GM12874 (cell line): ENCODE measurements around the gene TMEM270.

Source experiments
- TF ChIP-seq, protein P1 (sequence below): IDR thresholded peaks from 2 replicates; pipeline ENCODE4 v1.5.1; 2011; ENCODE audit warnings: low read depth, mild to moderate bottlenecking, control low read depth, low read length, moderate library complexity; ENCODE audit not compliant: insufficient read depth

The TMEM270 gene

DNA sequence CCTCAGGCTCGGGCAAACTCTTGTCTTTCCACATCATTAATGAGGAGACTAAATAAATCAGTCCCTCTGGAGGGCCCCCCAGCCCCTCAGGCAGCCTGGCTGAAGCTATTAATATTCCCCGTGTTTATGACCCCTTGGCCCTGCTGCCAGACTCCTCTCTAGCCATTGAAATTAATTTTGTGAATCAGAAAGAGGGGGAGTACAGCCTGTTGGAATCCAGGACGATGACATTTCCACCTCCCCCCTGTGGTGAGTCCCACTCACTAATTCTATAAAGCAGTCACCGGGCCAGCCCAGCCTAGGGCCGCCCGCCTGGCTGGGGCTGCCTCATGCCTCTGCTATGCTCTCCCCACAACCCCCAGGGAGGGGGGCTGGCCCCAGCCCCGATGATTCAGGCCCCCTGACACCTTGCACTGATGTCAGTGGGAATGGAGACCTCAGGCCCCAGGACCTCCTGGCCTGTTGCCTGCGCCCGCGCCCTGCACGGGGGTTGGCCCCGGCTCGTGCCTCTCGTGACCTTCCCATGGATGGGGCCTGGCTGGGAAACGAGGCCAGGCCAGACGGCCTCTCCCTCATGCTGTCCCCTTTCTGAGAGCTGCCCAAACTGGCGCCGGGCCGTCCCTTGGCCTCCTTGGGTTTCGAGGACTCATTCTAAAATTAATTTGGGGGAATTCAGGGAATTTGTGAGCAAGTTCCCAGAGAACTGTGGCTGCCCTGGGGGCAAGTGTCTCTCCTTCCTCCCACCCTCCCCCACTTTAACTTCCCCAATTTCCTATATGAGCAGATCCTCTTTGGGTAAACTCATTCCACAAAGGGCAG, 34.0 kb downstream of the TMEM270 start:
- TF ChIP-seq, protein P1, sequence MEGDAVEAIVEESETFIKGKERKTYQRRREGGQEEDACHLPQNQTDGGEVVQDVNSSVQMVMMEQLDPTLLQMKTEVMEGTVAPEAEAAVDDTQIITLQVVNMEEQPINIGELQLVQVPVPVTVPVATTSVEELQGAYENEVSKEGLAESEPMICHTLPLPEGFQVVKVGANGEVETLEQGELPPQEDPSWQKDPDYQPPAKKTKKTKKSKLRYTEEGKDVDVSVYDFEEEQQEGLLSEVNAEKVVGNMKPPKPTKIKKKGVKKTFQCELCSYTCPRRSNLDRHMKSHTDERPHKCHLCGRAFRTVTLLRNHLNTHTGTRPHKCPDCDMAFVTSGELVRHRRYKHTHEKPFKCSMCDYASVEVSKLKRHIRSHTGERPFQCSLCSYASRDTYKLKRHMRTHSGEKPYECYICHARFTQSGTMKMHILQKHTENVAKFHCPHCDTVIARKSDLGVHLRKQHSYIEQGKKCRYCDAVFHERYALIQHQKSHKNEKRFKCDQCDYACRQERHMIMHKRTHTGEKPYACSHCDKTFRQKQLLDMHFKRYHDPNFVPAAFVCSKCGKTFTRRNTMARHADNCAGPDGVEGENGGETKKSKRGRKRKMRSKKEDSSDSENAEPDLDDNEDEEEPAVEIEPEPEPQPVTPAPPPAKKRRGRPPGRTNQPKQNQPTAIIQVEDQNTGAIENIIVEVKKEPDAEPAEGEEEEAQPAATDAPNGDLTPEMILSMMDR = no peak

DNA sequence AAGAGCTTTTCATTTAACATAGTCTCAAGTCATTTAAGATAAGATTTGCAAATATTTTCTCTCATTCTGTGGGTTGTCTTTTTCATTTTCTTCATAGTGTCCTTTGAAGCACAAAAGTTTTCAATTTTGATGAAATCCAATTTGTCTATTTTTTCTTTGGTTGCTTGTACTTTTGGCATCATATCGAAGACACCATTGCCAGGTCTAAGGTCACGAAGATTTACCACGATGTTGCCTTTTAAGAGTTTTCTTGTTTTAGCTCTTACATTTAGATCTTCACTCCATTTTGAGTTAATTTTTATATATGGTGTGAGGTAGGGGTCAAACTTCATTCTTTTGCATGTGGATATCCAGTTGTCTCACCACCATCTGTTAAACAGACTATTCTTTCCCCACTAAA, 34.7 kb downstream of the TMEM270 start:
- TF ChIP-seq, protein P1 = no peak

DNA sequence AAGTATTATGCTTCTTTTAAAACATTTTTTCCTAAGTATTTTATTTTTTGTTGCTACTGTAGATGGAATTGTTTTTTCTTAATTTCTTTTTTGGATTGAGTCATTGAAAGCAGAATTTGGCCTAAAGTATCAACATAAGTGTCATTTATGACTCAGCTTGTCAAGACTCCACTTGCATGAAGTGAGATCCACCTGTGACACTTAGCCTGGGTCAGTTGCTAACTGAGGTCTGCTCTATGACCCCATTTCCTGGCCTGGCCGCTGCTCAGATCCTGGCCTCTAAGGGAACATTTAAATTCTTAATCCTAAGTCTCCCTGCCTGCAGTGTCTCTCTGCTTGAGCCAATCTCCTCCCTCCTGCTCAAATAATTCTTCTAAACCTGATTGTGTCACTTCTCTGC, 35.5 kb downstream of the TMEM270 start:
- TF ChIP-seq, protein P1 = no peak

DNA sequence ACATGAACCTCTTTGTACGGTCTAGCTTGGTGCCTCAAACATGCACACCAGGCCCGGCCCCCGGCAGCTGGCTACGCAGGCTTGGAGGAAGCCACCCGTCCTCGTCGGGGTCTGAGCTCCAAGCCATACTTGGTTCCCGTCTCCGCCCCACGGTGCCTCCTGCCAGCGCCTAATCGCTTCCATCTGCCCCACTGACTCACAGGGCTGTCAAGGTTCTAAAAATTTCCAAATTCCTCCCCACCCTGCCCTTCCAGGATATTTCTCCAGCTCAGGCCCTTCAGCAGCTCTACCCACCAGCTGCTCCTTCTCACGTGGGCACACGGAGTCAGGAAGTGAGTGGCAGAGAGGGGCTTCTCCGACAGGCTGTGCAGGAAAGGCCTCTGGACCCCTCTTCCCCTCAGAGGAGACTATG, 38.8 kb downstream of the TMEM270 start:
- TF ChIP-seq, protein P1 = no peak

DNA sequence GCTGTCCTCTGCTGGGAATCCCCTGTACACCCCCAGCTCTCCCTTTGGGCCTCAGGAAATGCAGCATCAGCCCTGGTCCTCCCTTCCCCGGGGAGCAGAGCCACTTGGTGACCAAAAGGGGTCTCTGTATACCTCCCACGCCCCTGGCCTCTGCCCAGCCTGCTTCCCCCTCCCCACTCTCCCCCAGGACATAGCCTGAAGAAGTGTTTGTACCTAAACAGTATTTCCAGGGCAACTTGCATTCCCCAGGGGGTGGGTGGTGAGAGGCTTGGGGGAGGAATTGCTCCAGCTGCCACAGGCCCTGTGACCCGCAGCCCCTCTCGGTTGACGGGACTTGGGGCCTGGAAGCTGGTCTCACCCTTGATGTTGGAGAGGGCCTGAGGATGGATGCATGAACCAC, 39.3 kb downstream of the TMEM270 start:
- TF ChIP-seq, protein P1 = no peak

DNA sequence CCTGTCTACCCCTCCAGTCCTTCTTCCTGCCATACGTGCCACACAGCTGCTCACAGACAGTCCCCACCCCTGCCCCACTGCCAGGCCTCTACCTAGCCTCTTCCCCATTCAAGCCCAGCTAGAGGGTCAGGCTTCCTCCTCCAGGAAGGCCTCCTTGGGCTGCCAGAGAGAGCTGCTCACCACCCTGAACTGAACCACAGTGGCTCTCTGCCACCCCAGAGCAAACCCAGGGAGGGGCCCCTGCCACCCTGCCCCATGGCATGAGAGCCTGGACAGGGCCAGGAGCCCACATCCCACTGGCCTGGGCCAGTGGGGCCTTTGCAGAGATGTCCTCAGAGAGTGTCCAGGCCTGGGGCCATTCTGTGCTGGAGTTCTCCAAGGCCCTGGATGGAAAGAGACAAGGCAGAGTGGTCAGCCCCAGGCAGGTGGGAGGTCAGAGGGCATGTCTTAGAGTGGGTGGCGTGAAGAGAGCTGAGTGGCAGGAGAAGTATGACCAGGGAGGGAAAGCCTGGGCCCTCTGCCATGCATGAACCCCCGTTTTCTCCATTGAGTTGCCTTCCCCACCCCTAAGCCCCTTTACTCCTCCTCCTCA, 40.4 kb downstream of the TMEM270 start:
- TF ChIP-seq, protein P1 = no peak

DNA sequence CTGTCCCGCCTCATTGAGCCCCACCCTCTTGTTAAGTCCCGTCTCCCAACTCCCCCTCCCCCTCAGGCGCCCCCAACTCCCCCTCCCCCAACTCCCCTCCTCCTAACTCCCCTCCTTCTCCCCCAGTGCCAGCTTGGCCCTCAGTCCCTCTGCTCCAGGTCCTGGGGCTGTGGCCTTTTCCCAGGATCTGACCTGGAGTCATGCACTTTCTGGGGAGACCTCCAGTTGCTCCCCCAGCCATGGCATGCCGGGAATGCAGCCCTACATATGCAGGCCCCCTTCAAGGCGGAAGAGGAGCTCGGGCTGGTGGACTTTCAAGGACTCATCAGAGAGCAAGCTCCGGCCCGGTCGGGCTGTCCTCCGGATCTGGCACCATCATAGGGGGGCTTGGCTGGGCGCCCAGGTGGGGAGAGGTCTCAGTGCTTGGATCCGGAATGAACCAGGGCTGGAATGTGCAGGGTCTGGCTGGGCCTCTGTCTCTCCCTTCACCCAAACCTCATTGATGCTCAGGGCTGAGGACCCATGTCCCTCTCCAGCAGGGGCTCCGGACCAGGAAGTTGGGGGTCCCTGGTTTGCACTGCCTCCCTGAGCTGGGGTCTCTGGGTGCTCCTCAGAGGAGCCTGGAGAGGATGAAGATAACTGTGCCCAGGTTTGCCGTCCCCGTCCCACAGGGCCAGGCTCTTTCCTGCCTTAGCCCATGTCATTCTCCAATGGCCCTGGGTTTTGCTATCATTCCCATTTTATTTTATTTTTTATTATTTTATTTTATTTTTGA, 41.1 kb downstream of the TMEM270 start:
- TF ChIP-seq, protein P1 = no peak
